HG03159 (cell line): Measurements from ENCODE around the gene SGK1.

ENCODE experiments used
- ATAC-seq: cut with Tn5 transposase; IDR thresholded peaks from one replicate; pipeline ENCODE4 v1.9.1; 2021; ENCODE audit warnings: mild to moderate bottlenecking, moderate library complexity; ENCODE audit not compliant: unreplicated experiment

Gene SGK1

GRCh38 chr6:134174672-134175531 is 143.0 kb downstream of the SGK1 start:
- peak; percentile 78 for ATAC-seq

- ATAC-seq: peak; percentile 23
Measured at GRCh38 chr6:134173936-134174671, 143.8 kb downstream of the SGK1 start.

GRCh38 chr6:134173366-134173725 is 144.6 kb downstream of the SGK1 start:
- ATAC-seq: no peak

- no peak for ATAC-seq
Measured at GRCh38 chr6:134172706-134173365, 145.1 kb downstream of the SGK1 start.

- no peak for ATAC-seq
Measured at GRCh38 chr6:134172020-134172705, 145.7 kb downstream of the SGK1 start.

GRCh38 chr6:134171517-134171916 is 146.4 kb downstream of the SGK1 start:
- ATAC-seq: no peak

- no peak for ATAC-seq
Measured at GRCh38 chr6:134170844-134171243, 147.1 kb downstream of the SGK1 start.

GRCh38 chr6:134169871-134170486 is 147.9 kb downstream of the SGK1 start:
- no peak for ATAC-seq

GRCh38 chr6:134168590-134169208 is 149.2 kb downstream of the SGK1 start:
- no peak for ATAC-seq

- no peak for ATAC-seq
Measured at GRCh38 chr6:134166511-134167261, 151.2 kb downstream of the SGK1 start.

GRCh38 chr6:134165561-134166201 is 152.2 kb downstream of the SGK1 start:
- ATAC-seq: no peak

GRCh38 chr6:134164300-134164699 is 153.6 kb downstream of the SGK1 start:
- ATAC-seq: no peak

- no peak for ATAC-seq
Measured at GRCh38 chr6:134162932-134163331, 155.0 kb downstream of the SGK1 start.

GRCh38 chr6:134161041-134161440 is 156.9 kb downstream of the SGK1 start:
- no peak for ATAC-seq

- ATAC-seq: no peak
Measured at GRCh38 chr6:134152767-134153485, 165.0 kb downstream of the SGK1 start.

GRCh38 chr6:134148566-134148965 is 169.3 kb downstream of the SGK1 start:
- no peak for ATAC-seq

GRCh38 chr6:134147034-134147533 is 170.8 kb downstream of the SGK1 start:
- ATAC-seq: no peak
